ENCODE data around the gene ADAMTSL1.

The ADAMTSL1 gene

DNA sequence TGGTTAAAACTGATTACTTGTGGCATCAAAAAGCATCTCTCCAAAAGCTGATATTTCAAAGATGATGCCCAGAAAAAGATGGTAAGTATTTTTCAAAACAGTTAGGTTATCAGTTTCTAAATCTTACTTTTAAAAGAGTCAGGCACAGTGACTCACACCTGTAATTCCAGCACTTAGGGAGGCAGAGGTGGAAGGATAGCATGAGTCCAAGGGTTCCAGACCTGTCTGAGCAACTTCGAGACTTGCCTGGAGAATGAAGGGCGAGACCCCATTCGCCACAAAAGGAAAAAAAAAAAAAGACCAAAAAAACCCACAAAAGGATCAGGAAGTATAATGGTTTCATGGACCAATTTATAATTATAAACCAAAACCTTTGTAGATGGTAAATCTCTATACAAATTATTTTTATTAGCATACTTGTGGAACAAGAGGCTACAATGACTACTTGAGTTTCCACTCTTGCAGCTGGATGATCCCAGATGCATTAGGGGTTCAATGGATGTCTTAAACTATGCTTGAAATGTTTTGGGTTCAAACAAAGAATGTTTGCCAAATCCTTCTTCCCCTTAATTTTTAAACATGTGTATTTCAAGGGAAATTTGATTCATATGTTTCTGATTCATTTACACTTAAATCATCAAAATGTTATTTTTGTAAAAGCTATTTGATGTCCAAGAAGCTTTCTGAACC, 96.1 kb downstream of the ADAMTSL1 start:
- no peak for TF ChIP-seq Cebpa-rat (IDR thresholded peaks at IDR 0.05)

DNA sequence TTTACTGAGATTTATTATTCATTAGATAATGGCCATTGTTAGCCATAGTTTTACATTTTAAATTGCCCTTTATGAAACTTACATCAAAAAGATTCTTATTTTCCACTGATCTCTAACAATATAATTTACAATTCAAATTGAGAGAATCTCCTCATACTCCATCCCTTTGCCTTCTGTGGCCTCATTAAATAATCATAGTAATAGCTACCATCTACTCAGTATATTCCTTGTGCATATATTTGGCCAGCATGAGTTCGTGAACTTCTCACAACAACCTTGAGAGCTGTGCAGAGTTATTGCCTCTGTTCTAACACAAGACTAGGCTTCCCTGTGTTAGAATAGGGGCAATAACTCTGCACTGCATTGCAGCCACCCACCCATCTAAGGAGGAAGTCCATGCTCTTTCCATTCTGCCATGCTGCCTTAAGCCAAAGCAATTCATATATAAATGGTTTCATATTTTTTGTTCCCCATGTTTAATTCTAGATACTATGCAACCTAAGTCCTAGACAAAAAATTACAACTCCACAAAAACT, 99.1 kb downstream of the ADAMTSL1 start:
- Histone ChIP-seq H3K27ac (no peak overlapping the region), H4K20me1 (no peaks in the 10 kb centered on the region), H3K4me3 (no peak overlapping the region), H3K9ac (no peak overlapping the region), H3K36me3 (no peaks in the 10 kb centered on the region), H3K9me3 (no peaks in the 10 kb centered on the region), H3K27me3 (no peaks in the 10 kb centered on the region), H3K4me2 (no peak overlapping the region), H3K4me1 (no peaks in the 10 kb centered on the region)
- no peak for TF ChIP-seq Cebpa-rat (IDR thresholded peaks at IDR 0.05)

More for the DNA sequence above, 96.1 kb downstream of the ADAMTSL1 start:
- Histone ChIP-seq H3K36me3 (no peaks in the 10 kb centered on the region), H3K27ac (no peak overlapping the region), H3K27me3 (no peaks in the 10 kb centered on the region), H3K4me1 (no peaks in the 10 kb centered on the region), H3K9me3 (no peaks in the 10 kb centered on the region), H4K20me1 (no peaks in the 10 kb centered on the region), H3K4me2 (no peak overlapping the region), H3K4me3 (no peak overlapping the region), H3K9ac (no peak overlapping the region)

DNA sequence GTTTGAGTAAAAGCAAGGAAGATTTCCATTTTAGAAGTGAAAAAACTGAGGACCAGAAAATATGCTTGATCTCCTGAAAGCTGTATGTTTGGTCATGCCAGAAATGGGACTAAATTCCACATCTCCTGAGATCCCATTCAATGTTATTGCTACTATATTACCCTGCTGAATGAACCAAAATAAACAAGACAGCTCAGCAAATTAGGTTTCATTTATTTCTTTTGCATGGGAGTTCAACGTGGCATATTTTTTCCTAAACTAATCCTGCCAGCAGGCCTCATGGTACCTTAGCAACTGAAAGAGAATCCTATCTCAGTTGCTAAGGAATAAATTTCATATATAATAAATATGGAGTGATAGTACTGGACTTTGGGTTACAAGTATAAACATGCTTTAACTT, 101.7 kb downstream of the ADAMTSL1 start:
- Histone ChIP-seq H3K4me2 (no peak overlapping the region), H3K9me3 (no peaks in the 10 kb centered on the region), H3K27me3 (no peaks in the 10 kb centered on the region), H3K4me3 (no peak overlapping the region), H3K27ac (no peak overlapping the region), H3K9ac (no peak overlapping the region), H3K36me3 (no peaks in the 10 kb centered on the region), H4K20me1 (no peaks in the 10 kb centered on the region), H3K4me1 (no peaks in the 10 kb centered on the region)
- TF ChIP-seq Cebpa-rat (IDR thresholded peaks at IDR 0.05), result no peak

DNA sequence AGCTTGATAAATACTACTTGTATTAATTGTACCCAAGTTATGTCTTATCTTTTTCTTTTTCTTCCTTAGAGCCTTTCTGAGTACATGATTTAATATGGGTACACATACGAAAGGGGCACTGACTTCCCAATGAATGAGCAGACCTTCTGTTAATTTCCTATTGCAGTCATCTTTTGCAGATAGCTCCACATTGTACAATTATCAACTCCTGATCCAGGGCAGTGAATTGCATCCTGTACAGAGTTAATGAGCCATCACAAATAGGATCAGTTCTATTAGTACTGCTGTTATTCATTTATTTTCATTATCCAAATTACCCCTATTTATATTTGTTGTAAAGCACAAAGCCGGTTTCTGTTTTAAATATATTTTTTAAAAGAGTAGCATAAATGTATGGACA, 105.6 kb downstream of the ADAMTSL1 start:
- no peak overlapping the region for H3K4me2 ChIP-seq
- no peak overlapping the region for H3K4me3 ChIP-seq

DNA sequence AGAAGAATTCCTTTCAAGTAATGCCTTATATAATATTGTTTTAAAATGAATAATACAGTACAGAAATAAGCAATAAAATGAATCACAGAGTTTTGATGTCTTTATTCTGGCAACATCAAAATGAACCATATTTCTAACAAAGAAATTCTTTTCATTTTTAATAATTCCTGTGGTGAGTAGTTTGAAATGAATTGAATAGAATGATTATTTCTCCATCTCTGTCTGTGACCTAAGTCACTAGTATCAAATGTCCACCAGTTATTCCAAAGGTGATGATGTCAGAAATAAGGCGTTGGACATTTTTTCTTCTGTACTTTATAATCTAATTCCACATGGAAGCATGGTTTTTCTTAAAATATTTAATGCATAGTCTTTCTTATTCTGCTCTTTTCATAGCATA, 106.2 kb downstream of the ADAMTSL1 start:
- H3K9ac ChIP-seq, result no peak overlapping the region
- no peak overlapping the region for H3K4me3 ChIP-seq
- H4K20me1 ChIP-seq, result no peaks in the 10 kb centered on the region
- H3K27ac ChIP-seq, result no peak overlapping the region
- TF ChIP-seq Cebpa-rat (IDR thresholded peaks at IDR 0.05), result no peak
- H3K9me3 ChIP-seq, result no peaks in the 10 kb centered on the region
- no peaks in the 10 kb centered on the region for H3K4me1 ChIP-seq
- no peaks in the 10 kb centered on the region for H3K27me3 ChIP-seq
- H3K36me3 ChIP-seq, result no peaks in the 10 kb centered on the region
- no peak overlapping the region for H3K4me2 ChIP-seq

More for the DNA sequence above, 105.6 kb downstream of the ADAMTSL1 start:
- Histone ChIP-seq H3K27ac (no peak overlapping the region), H3K9me3 (no peaks in the 10 kb centered on the region), H3K9ac (no peak overlapping the region), H3K4me1 (no peaks in the 10 kb centered on the region), H3K36me3 (no peaks in the 10 kb centered on the region), H3K27me3 (no peaks in the 10 kb centered on the region), H4K20me1 (no peaks in the 10 kb centered on the region)
- TF ChIP-seq Cebpa-rat (IDR thresholded peaks at IDR 0.05), result no peak

DNA sequence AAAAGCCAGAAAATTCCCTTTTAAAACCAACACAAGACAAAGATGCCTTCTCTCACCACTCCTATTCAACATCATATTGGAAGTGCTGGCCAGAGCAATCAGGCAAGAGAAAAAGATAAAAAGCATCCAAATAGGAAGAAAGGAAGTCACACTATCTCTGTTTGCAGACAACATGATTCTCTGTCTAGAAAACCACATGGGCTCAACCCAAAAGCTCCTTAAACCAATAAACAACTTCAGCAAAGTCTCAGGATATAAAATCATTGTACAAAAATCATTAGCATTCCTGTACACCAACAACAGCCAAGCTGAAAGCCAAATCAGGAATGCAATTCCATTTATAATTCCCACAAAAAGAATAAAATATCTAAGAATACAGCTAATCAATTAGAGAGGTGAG, 112.0 kb downstream of the ADAMTSL1 start:
- Histone ChIP-seq H3K27ac (no peak overlapping the region), H3K9ac (no peak overlapping the region), H3K36me3 (no peaks in the 10 kb centered on the region), H3K4me3 (no peak overlapping the region), H3K4me2 (no peak overlapping the region), H3K27me3 (no peaks in the 10 kb centered on the region), H3K9me3 (peaks cover 1% of the 10 kb centered on the region; the same call in 1 of the 2 replicates), H3K4me1 (no peaks in the 10 kb centered on the region), H4K20me1 (no peaks in the 10 kb centered on the region)
- TF ChIP-seq Cebpa-rat (IDR thresholded peaks at IDR 0.05), result no peak

DNA sequence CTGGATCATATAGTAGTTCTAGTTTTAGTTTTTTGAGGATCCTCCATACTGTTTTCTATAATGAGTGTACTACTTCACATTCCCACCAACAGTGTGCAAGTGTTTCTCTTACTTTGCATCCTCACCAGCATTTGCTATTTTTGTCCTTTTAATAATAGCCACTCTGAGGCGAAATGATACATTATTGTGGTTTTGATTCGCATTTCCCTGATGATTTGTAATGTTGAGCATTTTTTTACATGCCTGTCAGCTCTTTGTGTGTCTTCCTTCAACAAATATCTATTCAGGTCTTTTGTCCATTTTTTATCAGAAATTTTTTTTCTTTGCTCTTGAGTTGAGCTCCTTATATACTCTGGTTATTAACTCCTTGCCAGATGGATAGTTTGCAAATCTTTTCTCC, 114.0 kb downstream of the ADAMTSL1 start:
- Histone ChIP-seq H3K4me3 (no peak overlapping the region), H3K4me1 (no peaks in the 10 kb centered on the region), H3K27ac (no peak overlapping the region), H3K4me2 (no peak overlapping the region), H4K20me1 (no peaks in the 10 kb centered on the region), H3K27me3 (no peaks in the 10 kb centered on the region), H3K9me3 (peaks cover 12% of the 10 kb centered on the region; the same call in 1 of the 2 replicates), H3K9ac (no peak overlapping the region), H3K36me3 (no peaks in the 10 kb centered on the region)
- no peak for TF ChIP-seq Cebpa-rat (IDR thresholded peaks at IDR 0.05)

DNA sequence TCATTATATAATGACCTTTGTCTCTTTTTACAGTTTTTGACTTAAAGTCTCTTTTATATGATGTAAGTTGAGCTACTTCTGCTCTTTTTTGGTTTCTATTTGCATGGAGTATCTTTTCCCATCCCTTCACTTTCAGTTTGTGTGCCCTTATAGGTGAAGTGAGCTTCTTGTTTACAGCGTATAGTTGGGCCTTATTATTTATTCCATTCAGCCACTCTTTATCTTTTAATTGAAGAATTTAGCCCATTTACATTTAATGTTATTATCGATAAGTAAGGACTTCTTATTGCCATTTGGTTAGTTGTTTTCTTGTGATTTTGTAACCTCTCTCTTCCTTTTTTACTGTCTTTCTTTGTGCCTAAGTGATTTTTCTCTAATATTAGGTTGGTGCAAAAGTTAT, 117.3 kb downstream of the ADAMTSL1 start:
- Histone ChIP-seq H3K9me3 (peaks cover 12% of the 10 kb centered on the region; the same call in 1 of the 2 replicates), H3K27ac (no peak overlapping the region), H3K9ac (no peak overlapping the region), H4K20me1 (no peaks in the 10 kb centered on the region), H3K4me1 (no peaks in the 10 kb centered on the region), H3K4me2 (no peak overlapping the region), H3K36me3 (no peaks in the 10 kb centered on the region), H3K4me3 (no peak overlapping the region), H3K27me3 (no peaks in the 10 kb centered on the region)
- TF ChIP-seq Cebpa-rat (IDR thresholded peaks at IDR 0.05), result no peak

DNA sequence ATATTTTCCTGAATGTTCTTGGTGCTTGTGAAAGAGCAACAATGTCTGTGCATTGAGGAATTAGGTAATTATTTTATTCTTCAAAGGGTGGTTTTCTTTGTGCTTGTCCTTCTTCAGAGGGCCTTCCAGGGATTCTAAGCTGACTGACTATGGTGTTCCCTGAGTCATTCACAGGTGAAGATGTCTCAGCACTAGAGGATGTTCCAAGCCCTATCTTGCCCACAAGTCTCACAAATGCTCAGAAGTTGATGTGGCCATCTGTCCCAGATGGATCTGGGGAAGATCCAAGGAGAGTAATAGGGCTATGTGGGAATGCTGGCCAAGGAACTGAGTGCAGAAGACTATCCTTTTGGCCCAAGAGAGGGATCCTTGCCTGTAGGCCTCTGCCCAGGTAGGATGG, 120.9 kb downstream of the ADAMTSL1 start:
- H3K36me3 ChIP-seq, result no peaks in the 10 kb centered on the region
- no peak for TF ChIP-seq Cebpa-rat (IDR thresholded peaks at IDR 0.05)
- H3K4me2 ChIP-seq, result no peak overlapping the region
- no peaks in the 10 kb centered on the region for H3K27me3 ChIP-seq
- no peak overlapping the region for H3K9ac ChIP-seq
- no peaks in the 10 kb centered on the region for H4K20me1 ChIP-seq
- H3K4me1 ChIP-seq, result no peaks in the 10 kb centered on the region
- peaks cover 12% of the 10 kb centered on the region; the same call in 1 of the 2 replicates for H3K9me3 ChIP-seq
- H3K27ac ChIP-seq, result no peak overlapping the region
- no peak overlapping the region for H3K4me3 ChIP-seq

DNA sequence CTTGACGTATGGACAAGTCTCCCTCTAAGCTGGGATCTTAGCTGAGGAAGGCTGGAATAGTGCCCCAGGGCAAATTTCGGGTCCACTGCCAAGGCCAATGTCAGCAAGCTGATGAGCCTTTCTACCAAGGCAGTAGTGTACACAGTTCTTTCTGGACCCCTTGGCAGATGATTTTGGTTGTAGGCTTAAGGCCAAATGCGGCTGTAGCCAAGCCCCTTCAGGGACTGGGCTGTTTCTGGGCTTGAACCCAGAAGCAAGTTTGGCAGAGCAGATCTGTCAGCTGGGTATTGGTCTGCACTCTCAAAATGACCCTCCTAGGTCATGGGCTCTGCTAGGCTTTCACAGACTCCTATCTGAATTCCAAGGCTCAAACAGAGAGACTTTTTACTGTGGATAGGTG, 121.6 kb downstream of the ADAMTSL1 start:
- H4K20me1 ChIP-seq, result no peaks in the 10 kb centered on the region
- no peaks in the 10 kb centered on the region for H3K4me1 ChIP-seq
- H3K9ac ChIP-seq, result no peak overlapping the region
- H3K27me3 ChIP-seq, result no peaks in the 10 kb centered on the region
- H3K36me3 ChIP-seq, result no peaks in the 10 kb centered on the region
- H3K27ac ChIP-seq, result no peak overlapping the region
- no peak overlapping the region for H3K4me3 ChIP-seq
- H3K4me2 ChIP-seq, result no peak overlapping the region
- peaks cover 12% of the 10 kb centered on the region; the same call in 1 of the 2 replicates for H3K9me3 ChIP-seq
- no peak for TF ChIP-seq Cebpa-rat (IDR thresholded peaks at IDR 0.05)

Data from BLaER1 (cell line).